ENCODE results near the gene DFFB. TPM values are rescaled to one million over a fixed set of nuclear protein-coding genes. Genes with fewer than 3 reads are reported as not detected.
"Not testable (repeated sequence)": the region's sequence is repeated elsewhere in the genome, so short reads cannot be mapped to it uniquely, and the experiment has no call there.

DFFB gene, protein sequence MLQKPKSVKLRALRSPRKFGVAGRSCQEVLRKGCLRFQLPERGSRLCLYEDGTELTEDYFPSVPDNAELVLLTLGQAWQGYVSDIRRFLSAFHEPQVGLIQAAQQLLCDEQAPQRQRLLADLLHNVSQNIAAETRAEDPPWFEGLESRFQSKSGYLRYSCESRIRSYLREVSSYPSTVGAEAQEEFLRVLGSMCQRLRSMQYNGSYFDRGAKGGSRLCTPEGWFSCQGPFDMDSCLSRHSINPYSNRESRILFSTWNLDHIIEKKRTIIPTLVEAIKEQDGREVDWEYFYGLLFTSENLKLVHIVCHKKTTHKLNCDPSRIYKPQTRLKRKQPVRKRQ
- total RNA-seq: 11.2 and 11.4 TPM in 2 replicates

DNA sequence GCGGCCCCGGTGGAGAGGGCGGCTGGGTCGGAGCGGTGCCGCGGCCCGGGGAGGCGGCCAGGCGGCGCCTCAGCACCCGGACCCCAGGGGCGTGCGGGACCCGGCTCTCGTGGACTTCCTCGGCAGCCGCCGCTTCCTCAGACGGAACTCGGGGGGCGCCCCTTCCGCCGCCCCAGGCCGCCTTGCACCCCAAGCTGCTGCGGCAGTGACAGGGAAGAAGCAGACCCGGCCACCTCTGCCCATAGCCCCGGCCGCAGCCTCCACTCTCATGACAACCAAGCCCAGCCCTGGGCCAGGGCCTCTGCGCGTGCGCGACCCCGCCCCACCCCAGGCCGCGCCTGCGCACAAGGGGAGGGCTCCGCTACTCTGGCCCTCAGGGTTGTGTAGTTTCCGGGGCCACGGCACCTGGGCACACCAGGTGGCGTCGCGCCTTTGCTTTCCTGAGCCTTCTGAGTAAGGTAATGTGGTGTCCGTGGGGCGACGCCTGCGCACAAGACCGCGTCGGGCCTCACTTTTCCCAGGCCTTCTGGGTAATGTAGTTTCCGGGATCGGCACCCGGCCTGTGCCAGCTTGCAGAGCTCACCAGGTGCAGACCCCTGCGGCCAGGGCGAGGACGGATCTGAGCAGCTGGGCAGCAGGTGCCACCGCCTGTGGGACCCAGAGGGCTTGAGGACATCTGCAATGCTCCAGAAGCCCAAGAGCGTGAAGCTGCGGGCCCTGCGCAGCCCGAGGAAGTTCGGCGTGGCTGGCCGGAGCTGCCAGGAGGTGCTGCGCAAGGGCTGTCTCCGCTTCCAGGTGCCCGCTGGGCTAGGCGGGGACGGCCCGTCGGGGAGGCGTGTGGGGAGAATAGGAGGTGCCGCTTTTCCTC lies at the start of gene DFFB, which contains the start of gene CEP104:
Gene DFFB (plus strand): TSS at position 554 of the 868 bp plus-strand sequence. CDS start 128 bp downstream, at position 682.
Gene CEP104 (minus strand): TSS at position 289 of the 868 bp plus-strand sequence. CDS start 4,804 bp downstream, outside the sequence.
- DNase-seq (ENCODE audit: low read depth in 2 of 2): peak; percentile 67 to 82

DNA sequence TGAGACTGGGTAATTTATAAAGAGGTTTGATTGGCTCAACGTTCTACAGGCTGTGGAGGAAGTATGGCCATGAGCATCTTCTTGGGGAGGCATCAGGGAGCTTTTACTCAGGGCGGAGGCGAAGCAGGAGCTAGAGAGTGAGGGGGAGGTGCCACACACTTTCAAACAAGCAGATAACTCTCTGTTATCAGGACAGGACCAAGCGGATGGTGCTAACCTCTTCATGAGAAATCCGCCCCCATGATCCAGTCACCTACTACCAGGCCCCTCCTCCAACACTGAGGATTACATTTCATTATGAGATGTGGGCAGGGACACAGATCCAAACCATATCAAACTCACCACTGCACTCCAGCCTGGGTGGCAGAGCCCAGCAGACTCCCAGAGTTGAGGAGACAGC lies 49.5 kb upstream of the DFFB start:
- no peak for DNase-seq (ENCODE audit: low read depth in 2 of 2)

DNA sequence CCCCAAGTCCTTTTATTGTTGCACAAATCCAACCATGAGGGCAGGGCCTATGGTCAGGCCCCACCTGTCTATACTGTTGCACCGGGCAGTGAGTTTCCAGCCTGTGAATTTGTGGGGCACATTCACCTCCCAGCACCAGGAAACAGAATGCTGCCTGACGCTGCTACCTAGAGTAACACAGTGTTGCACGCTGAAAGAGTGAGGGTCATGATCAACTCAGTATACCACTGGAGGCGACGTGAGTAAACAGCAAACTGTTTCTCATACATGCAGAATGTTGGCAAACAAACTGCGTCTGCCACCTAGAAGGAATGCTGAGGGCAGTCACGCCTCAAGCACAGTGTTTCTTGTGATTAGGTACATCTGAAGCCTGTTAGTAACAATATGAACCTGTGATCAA lies 47.6 kb upstream of the DFFB start:
- no peak for DNase-seq (ENCODE audit: low read depth in 2 of 2)

DNA sequence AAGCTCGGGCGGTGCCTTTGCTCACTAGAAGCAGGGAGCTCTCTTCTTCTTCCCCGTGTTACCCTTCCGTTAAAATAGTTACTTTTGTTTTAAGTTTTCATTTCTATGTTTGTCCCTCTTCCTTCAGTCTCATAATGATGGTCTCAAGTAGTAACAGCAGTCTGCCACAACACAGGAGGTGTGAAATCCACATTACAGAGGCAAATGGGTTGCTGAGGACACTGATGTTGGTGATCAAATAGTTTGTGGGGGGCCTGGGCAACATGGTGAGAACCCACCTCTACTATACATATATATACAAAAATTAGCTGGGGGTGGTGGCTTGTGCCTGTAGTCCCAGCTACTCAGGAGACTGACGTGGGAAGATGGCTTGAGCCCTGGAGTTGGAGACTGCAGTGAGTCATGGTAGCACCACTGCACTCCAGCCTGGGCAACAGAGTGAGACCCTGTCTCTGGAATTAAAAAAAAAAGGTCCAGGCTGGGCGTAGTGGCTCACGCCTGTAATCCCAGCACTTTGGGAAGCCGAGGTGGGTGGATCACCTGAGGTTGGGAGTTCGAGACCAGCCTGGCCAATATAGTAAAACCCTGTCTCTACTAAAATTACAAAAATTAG lies 47.0 kb upstream of the DFFB start:
- not testable (repeated sequence) for DNase-seq (ENCODE audit: low read depth in 2 of 2)

DNA sequence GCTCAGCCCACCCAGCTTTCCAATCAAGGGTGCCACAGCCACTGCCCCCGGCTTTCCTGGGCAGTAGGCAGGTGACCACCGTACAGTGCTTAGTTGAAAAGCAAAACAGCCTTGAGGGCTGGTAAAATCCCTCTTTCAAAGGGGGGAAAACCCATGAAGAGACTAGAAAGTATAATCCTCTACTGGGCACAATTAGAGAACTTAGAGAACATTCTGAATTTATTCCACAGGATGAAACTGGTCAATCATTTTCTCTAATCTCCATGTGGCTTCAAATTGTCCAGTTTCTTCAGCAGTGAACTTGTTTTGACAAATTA lies 45.7 kb upstream of the DFFB start:
- DNase-seq (ENCODE audit: low read depth in 2 of 2): no peak

DNA sequence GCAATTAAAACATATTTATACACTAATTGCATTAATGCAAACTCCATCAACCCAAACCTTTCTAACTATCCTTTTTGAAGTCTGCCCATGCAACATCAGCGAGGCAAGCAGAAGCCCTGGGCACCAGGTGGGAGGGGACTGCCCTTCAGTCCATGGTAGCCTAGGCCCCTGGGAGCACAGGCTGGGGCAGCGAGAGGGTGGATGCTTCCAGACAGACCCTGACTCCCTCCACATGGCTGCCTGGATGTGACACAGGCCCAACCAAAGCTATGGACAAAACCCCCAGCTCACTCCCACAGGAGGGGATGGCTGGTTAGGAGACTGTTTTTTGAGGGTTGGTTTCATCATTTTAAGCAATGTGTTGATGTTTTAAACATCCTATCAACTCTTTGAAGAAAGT lies 43.2 kb upstream of the DFFB start:
- no peak for DNase-seq (ENCODE audit: low read depth in 2 of 2)

DNA sequence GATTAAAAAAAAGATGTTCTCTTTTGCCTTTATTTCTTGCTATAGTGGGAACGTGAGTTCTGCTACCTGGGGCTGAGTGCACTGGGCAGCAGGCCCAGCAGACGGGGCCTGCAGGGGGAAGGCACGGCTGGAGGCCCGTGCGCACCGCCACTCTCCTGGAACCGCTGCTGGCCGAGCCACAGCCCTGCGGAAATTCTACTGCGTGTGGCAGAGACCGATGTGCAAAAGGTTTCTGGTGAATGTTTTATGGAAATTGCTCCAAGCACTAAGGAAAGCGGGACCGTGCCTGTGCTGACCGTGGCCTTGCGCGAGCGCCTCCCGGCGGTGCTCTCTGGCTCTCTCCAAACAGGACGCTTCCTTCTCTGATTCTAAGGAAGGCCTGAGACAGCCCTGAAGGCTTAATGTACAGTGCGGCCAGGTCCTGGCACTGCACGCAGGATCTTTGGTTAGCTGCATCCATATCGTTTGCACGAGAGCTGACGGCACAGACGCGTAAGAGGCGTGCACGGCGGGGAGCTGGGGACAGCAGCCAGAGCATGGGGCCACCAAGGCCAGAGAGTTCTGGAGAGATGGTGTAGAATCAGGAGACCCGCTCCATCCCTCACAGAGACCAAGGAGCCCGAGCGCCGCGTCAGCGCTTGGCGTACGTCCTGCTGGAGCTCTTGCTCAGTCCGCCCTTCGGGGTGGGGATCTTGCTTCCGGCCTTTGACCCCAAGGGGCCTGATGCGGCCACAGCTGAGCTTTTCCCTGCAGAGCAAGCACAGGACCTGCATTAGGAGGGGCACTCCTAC lies 42.3 kb upstream of the DFFB start:
- DNase-seq (ENCODE audit: low read depth in 2 of 2): no peak

DNA sequence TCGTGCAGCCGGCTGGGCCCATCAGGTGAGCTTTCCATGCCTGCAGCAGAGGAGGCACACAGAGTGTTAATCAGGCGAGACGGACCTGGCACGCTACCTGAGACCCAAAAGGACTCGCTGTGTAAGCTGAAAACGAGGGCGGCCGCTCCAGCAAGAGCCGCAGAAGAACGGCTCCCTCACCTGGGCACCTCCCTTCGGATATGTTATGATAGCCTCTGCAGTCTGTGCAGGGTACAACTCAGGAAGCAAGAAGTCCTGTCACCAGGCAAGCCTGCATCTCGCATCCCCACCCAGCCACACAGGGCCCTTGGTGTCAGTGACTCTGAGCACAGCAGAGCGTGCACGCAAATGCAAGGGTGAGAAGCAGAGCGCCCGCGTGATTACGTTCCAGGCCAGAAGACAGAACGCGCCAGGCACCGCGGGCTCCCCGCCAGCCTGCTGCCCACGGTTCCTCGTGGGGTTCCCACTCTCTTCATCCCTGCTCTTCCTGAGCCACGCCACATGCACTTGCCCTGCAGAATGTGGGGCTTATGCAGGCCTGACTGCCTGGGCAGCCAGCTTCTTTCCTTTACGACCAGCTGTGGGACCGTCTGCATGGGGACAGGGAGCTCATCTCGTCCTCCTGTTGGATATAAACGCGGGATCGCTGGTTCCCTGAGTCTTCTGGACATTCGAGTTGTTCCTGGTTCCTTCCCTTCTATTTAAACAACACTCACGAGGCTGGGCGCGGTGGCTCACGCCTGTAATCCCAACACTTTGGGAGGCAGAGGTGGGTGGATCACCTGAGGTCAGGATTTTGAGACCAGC lies 40.7 kb upstream of the DFFB start:
- DNase-seq (ENCODE audit: low read depth in 2 of 2): no peak

DNA sequence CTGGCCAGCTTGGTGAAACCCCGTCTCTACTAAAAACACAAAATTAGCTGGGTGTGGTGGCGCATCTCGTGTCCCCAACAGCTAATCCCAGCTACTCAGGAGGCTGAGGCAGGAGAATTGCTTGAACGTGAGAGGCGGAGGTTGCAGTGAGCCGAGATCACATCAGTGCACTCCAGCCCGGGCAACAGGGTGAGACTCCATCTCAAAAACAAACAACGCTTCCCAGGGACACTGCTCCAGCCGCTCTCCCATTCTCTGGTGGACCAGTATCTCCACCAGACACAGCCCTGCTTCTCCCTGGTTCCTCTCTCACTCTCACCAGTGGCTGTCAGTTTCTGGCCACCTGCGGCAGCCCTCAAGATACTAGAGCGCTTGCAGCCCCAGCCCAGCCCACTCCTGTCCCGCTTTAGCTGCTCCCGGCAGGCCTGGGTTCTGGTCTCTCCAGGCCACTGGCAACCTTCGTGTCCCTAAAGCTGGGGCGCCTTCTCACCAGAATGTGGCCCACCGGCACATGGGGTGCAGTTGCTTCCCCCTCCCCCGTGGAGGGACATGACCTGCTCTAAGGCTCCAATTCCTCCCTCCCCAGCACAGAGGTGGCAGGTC lies 40.0 kb upstream of the DFFB start:
- DNase-seq (ENCODE audit: low read depth in 2 of 2): no peak

DNA sequence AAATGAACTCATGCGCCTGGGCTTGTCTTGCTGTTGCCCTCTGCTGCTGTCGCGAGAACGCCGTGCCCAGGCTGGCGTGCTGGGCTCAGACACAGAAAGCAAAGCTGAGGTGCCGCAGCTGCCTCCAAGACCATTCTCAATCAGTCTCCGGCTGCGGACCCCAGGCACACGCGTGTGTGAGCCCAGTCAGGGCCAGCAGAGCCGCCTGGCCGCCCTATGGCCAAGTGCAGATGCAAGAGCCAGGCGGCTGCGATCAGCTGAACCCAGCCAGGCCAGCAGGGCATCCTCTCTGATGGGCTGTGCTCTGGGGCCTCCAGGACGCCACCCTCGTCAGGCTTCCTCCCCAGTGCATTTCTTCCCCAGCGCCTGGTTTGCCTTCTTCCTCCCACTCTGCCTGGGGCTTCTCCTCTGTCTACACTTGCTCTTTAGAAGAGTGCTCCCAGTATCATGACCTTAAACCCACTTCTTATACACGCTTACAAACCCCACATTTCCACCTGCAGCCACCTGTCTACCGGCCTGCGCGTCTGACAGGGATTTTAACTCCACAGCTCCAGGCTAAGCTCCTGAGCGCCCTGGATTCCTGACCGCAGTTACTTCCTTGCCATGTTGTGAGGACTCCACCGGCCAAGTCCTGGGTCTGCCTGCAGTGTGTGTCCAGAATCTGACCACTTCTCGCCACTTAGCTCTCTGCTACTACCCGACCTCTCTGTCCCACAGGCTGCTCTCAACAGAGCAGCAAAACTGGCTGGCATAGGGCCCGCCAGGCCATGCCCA lies 39.3 kb upstream of the DFFB start:
- DNase-seq (ENCODE audit: low read depth in 2 of 2): no peak

DNA sequence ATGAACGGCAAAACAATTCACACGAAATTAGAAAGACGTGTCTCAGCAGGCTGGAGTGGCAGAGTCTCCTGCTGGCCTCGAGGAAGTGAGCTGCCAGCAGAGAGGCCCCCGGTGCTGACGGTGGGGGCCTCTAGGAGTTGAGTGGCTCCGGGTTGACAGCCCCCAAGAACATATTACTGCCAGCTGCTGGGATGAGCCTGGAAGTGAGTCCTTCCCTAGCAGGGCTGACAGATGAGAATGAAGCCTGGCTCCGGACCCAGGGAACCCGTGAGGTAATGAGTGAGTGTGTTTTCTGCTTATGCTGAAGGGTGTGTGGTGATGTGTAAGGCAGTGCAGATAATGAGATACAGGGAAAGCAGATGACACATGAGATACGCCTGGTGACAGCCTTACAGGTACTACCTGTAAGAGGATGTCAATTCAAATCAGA lies 37.5 kb upstream of the DFFB start:
- DNase-seq (ENCODE audit: low read depth in 2 of 2): no peak

DNA sequence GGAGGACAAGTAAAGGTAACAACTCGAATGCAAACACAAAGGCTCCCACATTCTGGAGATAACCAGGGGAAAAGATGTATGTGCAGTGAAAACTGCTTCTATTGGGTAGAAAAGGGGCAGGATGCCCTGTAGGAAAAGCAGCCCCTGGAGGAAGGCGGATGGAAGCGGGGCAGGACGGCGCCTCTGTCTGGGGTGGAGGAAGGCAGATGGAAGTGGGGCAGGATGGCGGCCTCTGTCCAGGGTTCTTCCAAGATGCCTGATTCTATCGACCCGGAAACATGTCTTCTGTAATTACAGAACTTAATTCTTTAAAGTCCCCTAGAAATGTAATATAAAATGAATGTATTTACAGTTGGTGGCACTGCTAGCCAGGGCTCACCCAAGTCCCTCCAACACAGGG lies 37.0 kb upstream of the DFFB start:
- DNase-seq (ENCODE audit: low read depth in 2 of 2): no peak

DNA sequence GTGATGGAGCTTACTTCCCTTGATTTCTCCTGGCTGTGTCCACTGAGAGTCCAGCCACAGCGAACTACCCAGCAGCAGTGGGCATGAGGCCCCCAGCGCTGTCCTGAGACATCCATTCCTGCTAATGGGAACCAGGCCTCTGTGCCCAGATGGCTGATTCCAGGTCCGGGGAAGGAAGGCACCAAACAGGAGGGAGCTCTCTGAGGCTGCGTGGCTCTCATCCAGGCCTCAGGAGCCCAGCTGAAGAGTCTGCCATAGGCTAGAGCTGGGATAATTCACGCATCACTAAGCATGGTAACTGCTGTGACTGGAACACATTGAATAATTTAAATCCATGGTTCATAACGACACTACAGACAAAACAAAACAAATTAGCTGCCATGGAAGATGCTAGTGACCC lies 36.3 kb upstream of the DFFB start:
- no peak for DNase-seq (ENCODE audit: low read depth in 2 of 2)

DNA sequence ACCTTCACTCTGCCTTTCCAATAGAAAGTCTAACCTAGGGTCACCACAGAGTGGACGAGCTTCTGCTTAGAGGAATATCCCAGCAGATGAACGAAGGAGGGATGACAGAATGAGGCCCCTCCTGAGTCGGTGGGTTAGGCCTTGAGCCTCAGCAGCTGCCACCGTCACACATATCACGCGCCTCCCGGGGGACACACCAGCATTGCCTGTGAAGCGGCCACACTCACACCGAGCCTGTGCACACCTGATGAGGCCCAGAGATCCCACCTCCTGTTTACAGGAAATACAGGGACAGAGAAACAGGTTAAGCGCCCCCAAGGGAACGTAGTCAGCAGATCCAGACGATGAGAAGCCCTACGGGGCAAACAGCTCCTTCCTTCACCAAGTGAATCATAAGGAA lies 35.8 kb upstream of the DFFB start:
- no peak for DNase-seq (ENCODE audit: low read depth in 2 of 2)

DNA sequence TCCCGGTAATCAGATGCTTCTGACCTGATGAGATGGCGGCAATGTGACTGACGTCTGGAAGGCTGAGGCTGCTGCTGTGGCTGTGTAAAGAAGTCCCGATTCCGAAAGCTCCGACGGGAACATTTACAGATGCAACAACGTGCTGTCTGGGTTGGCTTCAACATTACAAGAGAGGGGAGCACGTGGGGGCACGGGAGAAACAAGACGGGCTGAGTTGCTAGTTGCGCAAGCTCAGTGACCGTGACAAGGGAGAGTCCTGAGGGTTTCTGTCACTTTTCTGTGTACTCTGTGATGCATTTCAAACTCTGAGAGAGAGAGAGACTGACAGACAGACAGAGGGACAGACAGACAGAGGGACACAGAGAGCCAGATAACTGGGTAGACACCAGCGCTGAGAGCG lies 35.4 kb upstream of the DFFB start:
- no peak for DNase-seq (ENCODE audit: low read depth in 2 of 2)

DNA sequence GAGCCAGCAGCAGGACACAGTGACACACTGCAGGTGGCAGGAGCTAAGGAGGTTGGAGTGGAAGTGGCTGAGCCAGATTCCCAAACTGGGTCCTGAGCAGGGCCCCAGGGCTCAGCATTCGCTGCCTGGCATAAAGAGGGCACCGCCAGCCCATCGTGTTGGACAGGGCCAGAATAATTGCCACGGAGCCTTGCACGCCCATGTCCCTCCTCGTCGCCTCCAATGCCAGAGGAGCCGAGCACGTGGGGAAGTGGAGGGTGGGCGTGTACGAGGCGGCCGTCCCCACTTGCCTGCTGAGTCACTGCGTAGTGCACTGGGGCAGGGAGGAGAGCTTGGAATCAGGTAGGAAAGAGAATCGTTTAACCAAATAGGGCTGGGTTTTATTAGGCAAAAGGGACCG lies 34.9 kb upstream of the DFFB start:
- no peak for DNase-seq (ENCODE audit: low read depth in 2 of 2)

DNA sequence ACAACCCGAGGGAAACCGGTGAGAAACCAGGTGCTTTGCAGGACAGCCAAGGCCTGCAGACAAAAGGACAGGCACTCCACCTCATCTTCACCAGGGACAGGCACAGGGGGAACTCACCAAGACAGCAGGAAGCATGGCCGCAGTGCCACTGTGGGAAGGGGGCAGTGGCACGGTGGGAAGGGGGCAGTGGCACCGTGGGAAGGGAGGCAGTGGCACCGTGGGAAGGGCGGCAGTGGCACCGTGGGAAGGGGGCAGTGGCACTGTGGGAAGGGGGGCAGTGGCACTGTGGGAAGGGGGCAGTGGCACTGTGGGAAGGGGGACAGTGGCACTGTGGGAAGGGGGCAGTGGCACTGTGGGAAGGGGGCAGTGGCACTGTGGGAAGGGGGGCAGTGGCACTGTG lies 32.6 kb upstream of the DFFB start:
- no peak for DNase-seq (ENCODE audit: low read depth in 2 of 2)

DNA sequence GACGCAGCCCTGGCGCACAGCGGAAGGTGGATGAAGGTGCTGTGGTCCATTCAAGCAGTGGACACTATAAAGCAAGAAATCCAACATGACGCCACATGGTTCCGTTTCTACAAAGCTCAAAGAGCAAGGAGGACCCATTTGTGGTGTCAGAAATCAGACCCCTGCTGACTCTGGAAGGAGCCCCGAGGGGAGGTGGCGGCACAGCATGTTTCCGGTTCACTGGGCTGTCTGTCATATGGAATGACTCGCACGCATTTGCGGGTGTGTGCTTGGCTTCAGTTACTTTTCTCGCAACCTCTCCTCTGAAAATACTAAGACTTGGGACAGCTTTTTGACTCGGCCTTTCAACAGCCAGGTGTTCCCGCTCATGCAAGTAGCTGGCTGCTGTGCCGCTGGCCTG lies 31.9 kb upstream of the DFFB start:
- no peak for DNase-seq (ENCODE audit: low read depth in 2 of 2)

DNA sequence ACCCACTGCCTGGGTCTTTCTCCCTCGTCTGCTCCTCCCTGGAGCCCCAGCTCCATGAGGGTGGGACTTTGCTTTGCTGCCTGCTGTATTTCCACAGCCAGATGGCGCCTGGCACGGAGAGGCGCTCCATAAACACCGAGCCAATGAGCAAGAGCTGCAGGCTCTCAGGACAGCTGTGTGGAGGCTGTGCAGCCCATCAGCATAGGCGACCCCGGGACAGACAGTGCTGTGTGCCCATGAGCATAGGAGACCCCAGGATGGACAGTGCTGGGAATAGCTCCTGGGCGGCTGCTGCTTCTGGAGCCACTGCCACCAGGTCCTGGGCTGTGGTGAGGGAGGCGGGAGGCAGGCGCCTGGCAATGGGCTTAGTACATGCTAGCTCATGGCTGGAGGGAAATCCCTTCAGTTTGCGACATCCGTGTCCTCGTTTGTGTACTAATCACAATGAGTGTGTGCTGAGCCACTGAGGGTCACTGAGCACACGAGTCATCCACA lies 29.4 kb upstream of the DFFB start:
- DNase-seq (ENCODE audit: low read depth in 2 of 2): no peak
